HS-27A (cell line): Measurements from ENCODE around the gene LHFPL5.

ENCODE experiments used
- DNase-seq: peaks from one replicate; pipeline ENCODE4 v3.0.0-alpha.2; 2012; ENCODE audit warnings: low read depth, missing footprints

The LHFPL5 gene

GRCh38 chr6:35794536-35795452 is 10.4 kb upstream of the LHFPL5 start:
- no peak for DNase-seq

- no peak for DNase-seq
Measured at GRCh38 chr6:35795453-35796071, 9.6 kb upstream of the LHFPL5 start.

GRCh38 chr6:35796236-35796635 is 8.9 kb upstream of the LHFPL5 start:
- no peak for DNase-seq

GRCh38 chr6:35797837-35798526 is 7.2 kb upstream of the LHFPL5 start:
- DNase-seq: no peak

- DNase-seq: no peak
Measured at GRCh38 chr6:35798706-35799105, 6.4 kb upstream of the LHFPL5 start.

- no peak for DNase-seq
Measured at GRCh38 chr6:35801148-35801547, 4.0 kb upstream of the LHFPL5 start.

- no peak for DNase-seq
Measured at GRCh38 chr6:35808688-35809087, 3.5 kb downstream of the LHFPL5 start.

- no peak for DNase-seq
Measured at GRCh38 chr6:35809809-35810208, 4.7 kb downstream of the LHFPL5 start.

GRCh38 chr6:35810971-35811698 is 6.0 kb downstream of the LHFPL5 start:
- DNase-seq: peak; percentile 29

- no peak for DNase-seq
Measured at GRCh38 chr6:35811699-35811995, 6.5 kb downstream of the LHFPL5 start.

- no peak for DNase-seq
Measured at GRCh38 chr6:35817515-35817914, 12.4 kb downstream of the LHFPL5 start.

GRCh38 chr6:35823601-35824000 is 18.4 kb downstream of the LHFPL5 start:
- DNase-seq: no peak

- DNase-seq: no peak
Measured at GRCh38 chr6:35824552-35825192, 19.5 kb downstream of the LHFPL5 start.

GRCh38 chr6:35829306-35829705 is 24.2 kb downstream of the LHFPL5 start:
- DNase-seq: no peak

- DNase-seq: no peak
Measured at GRCh38 chr6:35831257-35832007, 26.3 kb downstream of the LHFPL5 start.

- no peak for DNase-seq
Measured at GRCh38 chr6:35833536-35833935, 28.4 kb downstream of the LHFPL5 start.

GRCh38 chr6:35839019-35839418 is 33.9 kb downstream of the LHFPL5 start:
- DNase-seq: no peak

GRCh38 chr6:35842381-35842780 is 37.2 kb downstream of the LHFPL5 start:
- no peak for DNase-seq

- no peak for DNase-seq
Measured at GRCh38 chr6:35844290-35844689, 39.1 kb downstream of the LHFPL5 start.

GRCh38 chr6:35850208-35850607 is 45.1 kb downstream of the LHFPL5 start:
- no peak for DNase-seq

GRCh38 chr6:35852994-35853393 is 47.8 kb downstream of the LHFPL5 start:
- no peak for DNase-seq
